PC-9 (cell line): Measurements from ENCODE around the gene TNXB. TPM values are rescaled to one million over a fixed set of nuclear protein-coding genes. Genes with fewer than 3 reads are reported as not detected.

Experiments
- BruUV-seq: library from RNA; stranded (reverse); fragments of 400-500 nt; replicated peaks from 2 replicates; lab custom pipeline; 2021; lab: Mats Ljungman, UMichigan
- CTCF ChIA-PET: fragments of 300-600 bp; sonication (Branson Sonifier 250); formaldehyde crosslinking; loops from one replicate; lab custom pipeline; 2022; ENCODE audit warnings: antibody characterized with exemption; lab: Charles Lee
- POLR2A ChIA-PET: fragments of 300-600 bp; sonication (Branson Sonifier 250); formaldehyde crosslinking; loops from one replicate; lab custom pipeline; 2022; ENCODE audit warnings: antibody characterized with exemption; ENCODE audit not compliant: unreplicated experiment; lab: Charles Lee
- DNase-seq, 2 experiments: peaks; one replicate each; pipeline versions ENCODE4 v3.0.0 to v3.0.0-alpha.2; 2015 to 2022; ENCODE audit warnings: mixed read lengths in 1 of 2
- H2AFZ ChIP-seq: fragments of 200-600 bp; sonication (generic); 2 replicates; pipeline ENCODE4 v1.8.1; 2017; ENCODE audit warnings: antibody characterized with exemption
- H3F3A ChIP-seq: fragments of 200-600 bp; sonication (generic); 2 replicates; pipeline ENCODE4 v1.8.1; 2017; ENCODE audit warnings: antibody characterized with exemption, mild to moderate bottlenecking, low read depth; ENCODE audit not compliant: insufficient read depth
- H3K27ac ChIP-seq: fragments of 200-600 bp; sonication (generic); 2 replicates; pipeline ENCODE4 v1.6.1; 2016; ENCODE audit warnings: mixed run types
- H3K27me3 ChIP-seq: fragments of 200-600 bp; sonication (generic); 2 replicates; pipeline ENCODE4 v1.6.1; 2016; ENCODE audit warnings: low read depth, mixed run types; ENCODE audit not compliant: insufficient read depth
- H3K36me3 ChIP-seq: fragments of 200-600 bp; sonication (generic); 2 replicates; pipeline ENCODE4 v1.6.1; 2016; ENCODE audit warnings: low read depth, mixed run types
- H3K4me1 ChIP-seq: fragments of 200-600 bp; sonication (generic); replicated peaks from 2 replicates; pipeline ENCODE4 v1.6.1; 2016; ENCODE audit warnings: mixed run types; ENCODE audit not compliant: insufficient read depth
- H3K4me2 ChIP-seq: fragments of 200-600 bp; sonication (generic); 2 replicates; pipeline ENCODE4 v1.6.1; 2017; ENCODE audit warnings: mixed run types
- H3K4me3 ChIP-seq: fragments of 200-600 bp; sonication (generic); 2 replicates; pipeline ENCODE4 v1.6.1; 2016; ENCODE audit warnings: mixed run types
- H3K79me2 ChIP-seq: fragments of 200-600 bp; sonication (generic); 2 replicates; pipeline ENCODE4 v1.6.1; 2017; ENCODE audit warnings: low read depth, mixed run types
- H3K9me2 ChIP-seq: fragments of 200-600 bp; sonication (generic); 2 replicates; pipeline ENCODE4 v1.8.1; 2017; ENCODE audit warnings: mild to moderate bottlenecking; ENCODE audit not compliant: insufficient read depth
- H3K9me3 ChIP-seq: fragments of 200-600 bp; sonication (generic); 2 replicates; pipeline ENCODE4 v1.8.1; 2016; ENCODE audit warnings: low read depth; ENCODE audit not compliant: insufficient read depth
- H4K20me1 ChIP-seq: fragments of 200-600 bp; sonication (generic); 2 replicates; pipeline ENCODE4 v1.8.1; 2017; ENCODE audit not compliant: insufficient read depth
- EZH2 ChIP-seq: fragments of 200-600 bp; sonication (generic); IDR thresholded peaks from 2 replicates; pipeline ENCODE4 v1.8.0; 2017; ENCODE audit warnings: antibody characterized with exemption, low read depth
- intact Hi-C: fragments of 100-400 bp; cut with micrococcal nuclease; formaldehyde crosslinking; loops from one replicate; pipeline ENCODE4 v1.10.0; 2022; ENCODE audit not compliant: unreplicated experiment
- total RNA-seq: library from RNA; stranded (reverse); gene quantifications from 2 replicates; pipeline ENCODE4 v1.2.3, GENCODE V29; 2021
- TF ChIP-seq, protein P1 (sequence below): fragments of 200-600 bp; sonication (generic); conservative IDR thresholded peaks from 2 replicates; pipeline ENCODE4 v1.6.1; 2017; ENCODE audit warnings: mixed run types, antibody characterized with exemption, mild to moderate bottlenecking, moderate library complexity

The TNXB gene
- total RNA-seq, 1 experiment from 2014 or later, result 15.1 TPM

DNA sequence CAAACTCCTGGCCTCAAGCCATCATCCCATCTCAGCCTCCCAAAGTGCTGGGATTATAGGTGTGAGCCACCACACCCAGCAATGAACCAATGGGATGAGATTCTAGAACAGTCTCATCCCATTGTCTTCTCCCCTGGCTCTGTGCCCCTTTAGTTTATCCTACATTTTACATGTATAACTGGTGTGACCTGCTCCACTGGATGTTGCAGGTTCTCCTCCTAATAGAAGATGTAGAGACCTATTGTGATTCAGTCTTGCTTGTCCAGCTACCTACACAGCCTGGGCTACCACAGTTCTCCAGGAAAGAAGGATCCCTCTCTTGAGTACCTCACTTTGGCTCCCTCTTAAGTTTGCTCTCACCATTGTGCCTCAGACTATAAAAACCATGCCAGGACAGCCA is 23.0 kb upstream of the TNXB start:
- no TSS peak for BruUV-seq
- H4K20me1 ChIP-seq, result no peaks in the 10 kb centered on the region
- TF ChIP-seq EZH2, result no peak
- TF ChIP-seq, protein P1, sequence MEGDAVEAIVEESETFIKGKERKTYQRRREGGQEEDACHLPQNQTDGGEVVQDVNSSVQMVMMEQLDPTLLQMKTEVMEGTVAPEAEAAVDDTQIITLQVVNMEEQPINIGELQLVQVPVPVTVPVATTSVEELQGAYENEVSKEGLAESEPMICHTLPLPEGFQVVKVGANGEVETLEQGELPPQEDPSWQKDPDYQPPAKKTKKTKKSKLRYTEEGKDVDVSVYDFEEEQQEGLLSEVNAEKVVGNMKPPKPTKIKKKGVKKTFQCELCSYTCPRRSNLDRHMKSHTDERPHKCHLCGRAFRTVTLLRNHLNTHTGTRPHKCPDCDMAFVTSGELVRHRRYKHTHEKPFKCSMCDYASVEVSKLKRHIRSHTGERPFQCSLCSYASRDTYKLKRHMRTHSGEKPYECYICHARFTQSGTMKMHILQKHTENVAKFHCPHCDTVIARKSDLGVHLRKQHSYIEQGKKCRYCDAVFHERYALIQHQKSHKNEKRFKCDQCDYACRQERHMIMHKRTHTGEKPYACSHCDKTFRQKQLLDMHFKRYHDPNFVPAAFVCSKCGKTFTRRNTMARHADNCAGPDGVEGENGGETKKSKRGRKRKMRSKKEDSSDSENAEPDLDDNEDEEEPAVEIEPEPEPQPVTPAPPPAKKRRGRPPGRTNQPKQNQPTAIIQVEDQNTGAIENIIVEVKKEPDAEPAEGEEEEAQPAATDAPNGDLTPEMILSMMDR, result no peak

DNA sequence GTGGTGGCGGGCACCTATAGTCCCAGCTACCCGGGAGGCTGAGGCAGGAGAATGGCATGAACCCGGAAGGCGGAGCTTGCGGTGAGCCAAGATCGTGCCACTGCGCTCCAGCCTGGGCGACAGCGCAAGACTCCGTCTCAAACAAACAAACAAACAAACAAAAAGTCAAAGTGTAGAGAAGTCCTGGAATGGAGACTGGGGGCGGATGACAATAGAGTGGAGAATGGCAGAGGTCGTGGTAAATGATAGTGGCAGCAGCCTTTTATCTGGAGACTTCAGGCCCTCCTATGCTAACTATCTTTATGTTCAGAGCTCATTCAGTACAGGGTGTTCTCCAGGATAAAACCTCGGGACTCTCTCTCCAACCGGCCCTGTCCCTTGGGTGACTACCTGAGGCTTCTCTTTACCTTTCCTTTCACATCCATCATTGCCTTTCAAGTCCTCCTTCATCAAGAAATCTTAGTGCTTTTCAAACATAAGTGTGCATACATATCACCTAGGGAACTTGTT is 22.4 kb upstream of the TNXB start:
- ChIA-PET POLR2A (no interaction called here), CTCF (no interaction called here)
- Histone ChIP-seq H3F3A (peaks cover 21% of the 10 kb centered on the region), H3K4me2 (no peak overlapping the region), H3K79me2 (peaks cover 33% of the 10 kb centered on the region), H3K4me1 (peaks cover 29% of the 10 kb centered on the region), H2AFZ (no peak overlapping the region), H3K27ac (no peak overlapping the region), H3K27me3 (no peaks in the 10 kb centered on the region), H3K9me3 (no peaks in the 10 kb centered on the region), H3K36me3 (0 out of 2 replicates have a peak, but pooled peaks cover 2% of the 10 kb centered on the region), H4K20me1 (no peaks in the 10 kb centered on the region), H3K4me3 (no peak overlapping the region), H3K9me2 (no peaks in the 10 kb centered on the region)
- BruUV-seq, result no TSS peak
- no peak for DNase-seq
- TF ChIP-seq, protein P1, result no peak
- TF ChIP-seq EZH2, result no peak
- intact Hi-C loops, result loop anchor here (5.0 kb wide), 1 partner anchor 66 kb away; no protein-coding TSS in a partner anchor

More for the DNA sequence above, 23.0 kb upstream of the TNXB start:
- no peak for DNase-seq
- H3K4me2 ChIP-seq, result 0 out of 2 replicates have a peak overlapping the region, but pooled peaks have one; percentile 13
- H3K27me3 ChIP-seq, result no peaks in the 10 kb centered on the region
- peaks cover 27% of the 10 kb centered on the region for H3K79me2 ChIP-seq
- ChIA-PET POLR2A (no interaction called here), CTCF (no interaction called here)
- no peaks in the 10 kb centered on the region for H3K9me2 ChIP-seq
- H3K4me1 ChIP-seq, result peaks cover 22% of the 10 kb centered on the region
- H3F3A ChIP-seq, result peaks cover 21% of the 10 kb centered on the region
- intact Hi-C loops, result loop anchor here (5.0 kb wide), 1 partner anchor 65 kb away; no protein-coding TSS in a partner anchor
- no peak overlapping the region for H2AFZ ChIP-seq
- H3K9me3 ChIP-seq, result no peaks in the 10 kb centered on the region
- no peaks in the 10 kb centered on the region for H3K36me3 ChIP-seq
- H3K4me3 ChIP-seq, result no peak overlapping the region
- H3K27ac ChIP-seq, result no peak overlapping the region

DNA sequence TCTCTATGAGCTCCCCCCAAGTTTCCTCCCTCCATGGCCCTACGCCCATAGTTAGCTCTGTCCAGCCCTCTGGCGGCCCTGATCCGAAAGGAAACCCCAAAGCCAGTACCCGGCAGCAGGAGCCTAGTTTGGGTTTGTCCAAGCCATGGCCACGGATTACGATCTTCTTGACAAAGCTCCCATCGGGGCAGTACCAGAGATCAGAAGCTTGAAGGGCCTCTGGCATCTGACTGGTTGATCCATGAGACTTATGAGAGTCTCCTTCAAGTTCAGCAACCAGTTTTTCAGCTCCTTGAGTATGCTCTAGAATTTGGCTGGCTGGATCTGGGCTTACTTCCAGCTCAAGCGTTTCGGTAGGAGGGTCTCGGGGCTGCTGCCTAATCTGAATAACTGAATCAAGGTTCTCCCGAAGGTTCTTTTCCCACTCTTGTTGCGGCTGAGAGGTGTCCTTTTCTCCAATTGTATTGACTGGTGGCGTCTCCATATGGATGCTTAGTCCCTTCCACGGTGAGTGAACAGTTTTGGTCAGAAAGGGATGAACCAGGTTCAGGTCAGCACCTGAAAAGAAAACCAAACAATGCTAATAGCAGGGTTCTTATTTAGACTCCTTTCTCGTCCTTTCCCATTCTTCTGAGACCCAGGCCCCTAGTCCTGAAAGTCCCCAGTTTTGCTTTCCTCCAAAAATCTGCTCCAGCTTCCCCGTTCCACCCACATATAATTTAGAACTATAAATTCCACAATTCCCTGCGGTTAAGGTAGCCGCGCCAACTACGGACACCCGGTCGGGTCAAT is 20.4 kb upstream of the TNXB start:
- no peaks in the 10 kb centered on the region for H3K9me2 ChIP-seq
- peaks cover 21% of the 10 kb centered on the region for H3F3A ChIP-seq
- no peak for DNase-seq
- H3K27me3 ChIP-seq, result no peaks in the 10 kb centered on the region
- CTCF ChIA-PET, result interaction anchor here (0.6 to 0.8 kb wide), 4 partner anchors 11 to 588 kb away, joined by 3 to 4 read pairs (median 4); partner anchors contain the start of genes DDX39B and PBX2
- H3K79me2 ChIP-seq, result peaks cover 43% of the 10 kb centered on the region
- peaks cover 29% of the 10 kb centered on the region for H3K4me1 ChIP-seq
- intact Hi-C loops, result loop anchor here (1.0 to 5.0 kb wide), 4 partner anchors 15 to 68 kb away; partner anchors contain the start of gene PPT2
- no peaks in the 10 kb centered on the region for H3K9me3 ChIP-seq
- H3K36me3 ChIP-seq, result peaks cover 7% of the 10 kb centered on the region; the same call in 1 of the 2 replicates
- H3K27ac ChIP-seq, result peak overlapping the region; percentile 35
- H4K20me1 ChIP-seq, result no peaks in the 10 kb centered on the region
- H2AFZ ChIP-seq, result peak overlapping the region; percentile 82
- TSS peak; percentile 60 for BruUV-seq
- H3K4me2 ChIP-seq, result peak overlapping the region; percentile 81
- POLR2A ChIA-PET, result interaction anchor here (0.6 to 1.1 kb wide), 7 partner anchors 22 to 842 kb away, joined by 4 to 21 read pairs (median 5); no protein-coding TSS in a partner anchor
- peak overlapping the region; percentile 74 for H3K4me3 ChIP-seq
- no peak for TF ChIP-seq EZH2
- TF ChIP-seq, protein P1, result no peak
